Esophagus mucosa (tissue), 1 donor: ENCODE data around the gene RAB43. TPM values are rescaled to one million over a fixed set of nuclear protein-coding genes. Genes with fewer than 3 reads are reported as not detected.
A peak's percentile ranks its signal among the peaks of the same experiment; 100 is the strongest.

Experiments
- ATAC-seq: fragments of 200-7000 bp; cut with Tn5 transposase; one replicate; pipeline ENCODE4 v1.9.1; 2020
- total RNA-seq: library from RNA; stranded (reverse); gene quantifications from one replicate; pipeline ENCODE4 v1.2.4, GENCODE V29; 2023
- donor health status: DM: yes; HTN: yes; CAD: no.

Gene RAB43
- total RNA-seq, 1 donor from 2014 or later = 7.8 TPM

DNA sequence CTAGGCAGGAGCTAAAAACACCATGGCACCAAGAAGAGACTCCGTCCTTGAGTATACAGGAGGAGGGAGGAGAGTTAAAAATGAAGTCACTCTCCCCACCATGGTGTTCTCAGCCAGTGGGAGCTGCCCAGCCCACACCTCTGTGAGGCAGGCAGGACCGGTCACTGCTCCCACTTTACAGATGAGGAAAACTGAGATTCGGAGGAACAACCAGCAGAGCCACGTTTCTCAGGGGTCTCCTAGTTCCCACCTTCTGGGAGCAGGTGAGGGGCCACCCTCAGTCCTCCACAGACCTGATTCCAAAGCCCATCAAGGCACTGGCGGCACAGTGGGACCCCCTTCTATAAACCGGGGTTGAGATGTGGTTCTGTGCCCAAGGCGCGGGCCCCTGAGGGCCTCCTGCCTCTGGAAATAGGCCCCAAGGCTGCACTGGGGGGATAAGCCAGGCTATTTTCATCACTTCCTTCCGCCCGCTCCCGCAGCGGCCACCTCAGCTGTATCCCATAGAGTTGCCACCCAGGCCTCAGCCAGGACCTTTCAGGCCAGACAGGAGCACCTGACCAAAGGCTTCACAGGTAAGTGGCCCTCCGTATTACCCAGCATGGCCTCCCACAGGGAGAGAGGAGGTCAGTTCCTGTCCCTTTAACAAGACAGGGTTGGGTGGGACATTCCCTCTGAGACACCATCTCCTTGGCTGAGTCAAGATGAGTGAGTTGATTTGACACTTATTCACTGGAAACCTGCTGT lies 61.2 kb downstream of the RAB43 start, which contains the start of gene GP9:
GP9 (plus strand) TSS at position 504 of the 747 bp plus-strand sequence. CDS start 961 bp downstream, outside the sequence.
- ATAC-seq = no peak

DNA sequence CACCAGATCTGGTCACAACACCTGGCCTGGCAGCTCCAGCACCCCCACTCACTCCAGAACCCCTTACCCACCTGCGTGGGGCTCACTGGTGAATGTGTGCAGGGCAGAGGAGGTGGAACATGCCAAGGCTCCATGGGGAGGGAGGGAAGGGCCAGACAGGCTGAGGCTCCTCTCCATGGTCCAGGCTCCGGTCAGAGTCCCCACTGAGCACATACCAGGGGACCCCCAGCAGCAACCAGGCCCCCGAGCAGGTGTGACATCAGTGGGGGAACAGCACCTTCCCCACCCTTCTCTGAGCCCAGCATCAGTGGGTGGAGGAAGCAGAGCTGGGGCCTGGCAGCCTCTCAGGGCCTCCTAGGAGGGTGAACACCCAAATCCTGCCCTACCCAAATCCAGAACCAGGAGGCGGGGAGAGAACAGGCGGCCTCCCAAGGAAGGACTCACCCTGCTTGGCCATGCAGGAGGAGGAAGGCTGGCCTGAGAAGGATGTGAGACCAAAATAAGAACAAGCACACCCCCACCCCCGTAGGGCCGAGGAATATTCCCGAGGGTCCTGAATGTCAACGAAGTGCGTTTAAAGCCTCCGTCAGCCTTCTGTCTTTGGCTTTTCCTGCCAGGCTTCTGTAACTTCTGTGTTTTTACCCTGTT lies 62.2 kb downstream of the RAB43 start:
- no peak for ATAC-seq

DNA sequence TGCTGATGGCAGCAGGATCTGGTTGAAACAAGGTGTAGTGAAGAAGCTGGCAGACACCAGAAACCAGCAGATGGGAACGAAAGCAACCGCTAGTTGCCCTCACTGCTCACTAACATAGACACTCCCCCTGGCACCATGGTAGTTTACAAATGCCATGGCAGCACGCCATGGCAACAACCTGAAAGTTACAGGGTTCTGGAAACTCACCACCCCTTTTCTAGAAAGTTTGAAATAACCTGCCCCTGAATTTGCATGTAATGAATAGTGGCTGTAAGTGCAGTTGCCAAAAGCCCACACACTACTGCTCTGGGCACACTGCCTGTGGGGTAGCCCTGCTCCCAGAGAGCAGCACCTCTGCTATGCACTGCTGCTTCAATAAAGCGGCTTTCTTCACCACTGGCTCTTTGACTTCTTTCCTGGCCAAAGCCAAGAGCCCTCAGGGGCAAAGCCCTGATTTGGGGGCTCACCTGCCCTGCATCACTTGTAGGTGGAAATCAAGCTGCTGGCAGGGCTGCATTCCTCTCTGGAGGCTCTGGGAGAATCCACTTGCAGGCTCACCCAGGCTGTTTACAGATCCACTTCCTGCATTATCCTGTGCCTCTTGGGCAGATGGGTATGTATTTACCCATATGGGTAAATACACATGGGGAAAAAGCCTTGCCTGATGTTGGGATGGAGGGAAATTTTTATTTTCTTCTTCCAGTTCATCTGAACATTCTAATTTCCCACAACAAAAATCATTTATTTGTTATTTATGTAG lies 63.0 kb downstream of the RAB43 start:
- ATAC-seq = no peak

DNA sequence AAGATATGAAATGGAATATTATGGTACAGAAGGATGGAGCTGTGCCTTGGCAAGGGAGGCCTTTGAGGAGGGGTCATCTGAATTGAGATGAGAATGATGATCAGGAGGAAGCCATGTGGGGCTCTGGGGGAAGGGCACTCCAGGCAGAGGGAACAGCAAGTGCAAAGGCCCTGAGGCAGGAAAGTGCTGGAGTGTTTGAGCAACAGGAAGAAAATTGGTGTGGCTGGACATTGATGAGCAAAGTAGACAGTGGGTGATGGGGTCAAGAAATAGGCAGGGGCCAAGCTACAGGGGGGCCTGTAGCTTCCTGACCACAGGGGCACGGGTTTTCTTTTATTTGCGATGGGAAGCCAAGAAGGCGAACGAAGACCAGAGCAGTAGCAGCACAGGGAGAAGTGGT lies 64.4 kb downstream of the RAB43 start:
- ATAC-seq = no peak

DNA sequence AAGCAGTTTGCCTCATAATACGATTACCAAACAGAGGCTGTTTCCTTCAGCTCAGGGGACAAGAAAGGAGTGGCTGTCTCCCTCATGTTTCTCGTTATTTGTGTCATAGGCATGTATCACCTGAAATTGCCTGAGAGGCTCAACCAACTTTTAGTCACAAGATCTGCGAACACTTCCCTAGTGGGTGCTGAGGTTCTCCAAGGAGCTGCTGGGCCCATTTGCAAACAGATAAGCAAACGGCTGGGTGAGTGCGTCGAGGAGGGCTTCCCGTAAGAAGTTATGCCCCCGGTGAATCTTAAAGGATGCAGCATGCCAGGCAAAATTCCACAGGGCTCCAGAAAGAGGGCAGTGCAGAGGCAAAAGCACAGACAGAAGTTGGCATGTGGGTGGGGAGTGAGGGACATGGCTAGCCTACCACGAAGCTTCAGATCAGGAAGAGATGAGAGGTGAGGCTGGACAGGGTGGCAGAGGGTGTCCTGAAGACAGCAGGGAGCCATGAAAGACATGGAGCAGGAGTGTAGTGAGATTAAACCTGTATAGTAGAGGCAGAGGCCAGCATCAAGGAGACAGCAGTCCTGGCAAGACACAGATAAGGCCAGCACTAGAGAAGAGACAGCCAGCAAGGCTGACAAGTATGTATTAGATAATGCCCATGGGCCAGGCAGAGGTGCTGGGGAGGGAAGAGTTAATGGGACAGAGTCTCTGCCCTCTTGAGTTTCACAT lies 65.0 kb downstream of the RAB43 start:
- no peak for ATAC-seq

DNA sequence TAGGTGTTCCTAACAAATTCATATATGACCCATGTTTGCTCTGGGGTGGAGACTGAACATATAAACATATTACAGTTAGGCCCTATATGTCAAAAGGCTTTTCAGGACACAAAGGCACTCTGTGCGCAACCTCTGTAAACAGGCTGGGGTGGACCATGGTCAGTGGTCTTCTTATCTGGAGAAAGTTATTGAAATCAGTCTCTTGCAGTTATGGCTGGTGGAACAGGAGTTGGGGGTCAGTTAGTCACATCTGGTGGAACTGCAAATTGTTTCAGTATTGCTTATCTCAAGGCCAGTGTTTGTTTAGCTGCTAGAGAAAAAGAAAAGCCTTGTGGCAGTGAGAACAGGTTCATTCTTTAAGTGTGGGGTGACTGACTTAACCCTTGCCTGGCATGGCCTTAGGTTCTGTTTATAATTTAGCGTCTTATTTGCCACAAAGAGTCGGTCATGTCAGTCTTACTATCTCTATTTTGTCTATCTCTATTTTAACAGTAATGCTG lies 66.9 kb downstream of the RAB43 start:
- ATAC-seq = no peak

DNA sequence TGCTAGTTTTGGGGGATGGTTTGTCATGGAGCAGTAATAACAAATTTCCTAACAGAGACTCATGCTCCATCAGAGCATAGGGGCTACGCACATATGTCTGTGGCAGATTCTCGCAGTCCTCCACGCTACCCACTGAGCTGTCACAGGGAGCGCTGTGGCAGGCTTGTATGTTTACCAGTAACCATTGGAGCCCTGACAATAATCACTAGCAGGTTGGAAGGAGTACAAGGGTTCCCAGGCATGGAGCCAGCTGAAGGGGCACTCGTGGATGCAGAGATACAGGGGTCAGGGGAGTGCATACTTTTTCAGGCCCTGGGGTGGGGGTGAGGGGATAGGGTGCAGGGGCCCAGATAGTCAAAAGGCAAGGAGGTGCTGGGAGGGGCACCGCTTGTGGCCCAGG lies 68.9 kb downstream of the RAB43 start:
- no peak for ATAC-seq

DNA sequence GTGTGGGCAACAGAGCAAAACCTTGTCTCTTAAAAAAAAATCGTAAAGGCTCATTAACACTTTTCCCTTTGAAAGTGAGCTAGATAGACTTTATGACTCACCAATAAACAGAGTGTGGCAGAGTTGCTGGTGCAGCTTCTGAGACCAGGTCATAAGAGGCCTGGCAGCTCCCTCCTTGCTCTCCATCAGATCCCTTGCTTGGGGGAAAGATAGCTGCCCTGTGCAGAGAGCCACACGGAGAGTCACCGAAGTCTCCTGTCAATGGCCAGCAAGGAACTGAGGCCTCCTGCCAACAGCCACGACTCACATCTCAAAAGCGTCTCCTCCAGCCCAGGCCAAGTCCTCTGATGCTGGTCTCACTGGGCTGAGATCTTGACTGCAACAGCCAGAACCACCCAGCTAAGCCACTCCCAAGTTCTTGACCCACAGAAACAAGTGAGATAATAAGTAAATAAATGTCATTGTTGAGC lies 69.7 kb downstream of the RAB43 start:
- no peak for ATAC-seq

DNA sequence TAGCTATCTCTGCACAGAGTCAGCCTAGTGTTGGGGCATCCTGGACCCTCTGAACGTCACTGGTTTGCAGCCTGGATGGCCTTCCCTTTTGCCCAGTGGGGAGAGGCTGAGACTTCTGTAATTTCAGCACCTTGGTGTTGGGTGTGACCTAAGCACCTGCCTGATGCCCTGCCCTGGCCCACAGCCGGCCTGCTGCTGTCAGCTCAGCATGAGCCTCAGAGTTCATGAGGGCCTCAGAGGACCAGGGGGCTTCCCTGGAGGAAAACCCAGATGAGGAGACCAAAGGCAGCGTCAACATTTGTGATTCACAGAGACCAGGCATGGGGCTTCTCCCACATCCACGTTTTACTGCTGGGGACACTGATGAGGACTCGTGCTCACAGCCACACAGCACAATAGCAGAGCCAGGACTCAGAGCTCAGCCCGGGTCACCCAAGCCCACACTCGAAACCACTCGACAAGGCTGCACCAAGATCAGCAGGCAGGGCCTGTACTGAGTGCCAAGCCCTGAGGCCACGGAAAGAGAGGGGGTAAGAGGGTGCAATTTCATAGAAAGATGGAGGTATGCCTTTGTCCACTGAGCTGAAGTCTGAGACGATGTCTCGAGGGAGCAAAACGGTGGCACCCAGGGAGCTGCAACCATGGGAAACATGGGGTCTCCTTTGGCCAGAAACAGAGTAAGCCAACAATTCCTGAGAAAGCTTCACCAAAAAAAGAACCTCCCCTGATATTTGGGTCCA lies 70.9 kb downstream of the RAB43 start:
- no peak for ATAC-seq

DNA sequence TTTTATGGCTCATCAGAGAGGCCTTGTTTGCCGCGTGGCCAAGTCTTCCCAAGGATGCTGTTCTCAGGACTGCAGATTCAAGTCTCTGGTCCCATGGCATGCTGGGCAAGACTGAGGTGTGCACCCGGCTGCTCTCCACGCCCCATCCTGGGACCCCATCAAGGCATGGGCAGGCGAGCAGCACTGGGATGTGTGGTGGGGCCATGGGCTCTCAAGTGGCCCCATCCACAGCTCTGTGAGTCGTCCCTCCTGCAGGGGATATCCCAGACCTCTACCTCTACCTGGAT lies 74.1 kb downstream of the RAB43 start:
- ATAC-seq = no peak

DNA sequence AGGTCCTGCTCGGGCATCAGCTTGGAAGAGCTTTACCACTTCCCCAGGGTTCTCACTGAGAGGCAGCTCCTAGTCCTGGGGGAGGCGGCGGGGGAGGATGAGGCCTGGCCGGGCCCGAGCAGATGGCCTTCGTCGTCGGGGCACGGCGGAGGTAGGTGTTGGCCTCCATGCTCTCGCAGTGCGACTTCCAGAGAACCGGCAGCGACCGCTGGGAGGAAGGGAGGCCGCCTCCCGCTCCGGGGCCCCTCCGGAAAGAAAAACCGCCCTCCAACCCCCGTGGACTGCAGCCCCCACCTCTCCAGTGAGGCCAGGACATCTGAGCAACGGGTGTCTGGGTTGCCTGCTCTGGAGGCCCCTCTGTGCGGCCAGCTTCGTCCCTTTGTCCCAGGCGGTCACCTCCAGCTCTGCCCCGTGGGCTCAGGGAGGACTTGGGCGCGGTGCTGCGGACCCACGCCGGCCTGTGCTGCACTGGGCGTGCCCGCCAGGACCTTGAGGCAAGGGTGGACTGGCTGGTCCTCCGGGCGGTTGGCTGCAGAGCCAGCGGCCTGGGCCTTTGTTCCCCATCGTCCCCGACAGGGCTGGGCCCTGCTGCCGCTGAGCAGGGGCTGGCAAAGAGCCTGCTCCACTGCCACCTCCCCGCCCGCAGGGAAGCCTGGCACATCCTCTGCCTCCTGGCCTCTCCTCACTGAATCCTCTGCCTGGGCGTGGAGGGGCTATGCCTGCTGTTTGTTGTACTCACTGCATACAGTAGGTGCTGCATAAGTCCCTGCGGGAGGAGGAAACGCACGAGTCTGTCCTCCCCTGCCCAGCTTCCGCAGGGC lies 74.7 kb downstream of the RAB43 start:
- peak; percentile 16 for ATAC-seq

DNA sequence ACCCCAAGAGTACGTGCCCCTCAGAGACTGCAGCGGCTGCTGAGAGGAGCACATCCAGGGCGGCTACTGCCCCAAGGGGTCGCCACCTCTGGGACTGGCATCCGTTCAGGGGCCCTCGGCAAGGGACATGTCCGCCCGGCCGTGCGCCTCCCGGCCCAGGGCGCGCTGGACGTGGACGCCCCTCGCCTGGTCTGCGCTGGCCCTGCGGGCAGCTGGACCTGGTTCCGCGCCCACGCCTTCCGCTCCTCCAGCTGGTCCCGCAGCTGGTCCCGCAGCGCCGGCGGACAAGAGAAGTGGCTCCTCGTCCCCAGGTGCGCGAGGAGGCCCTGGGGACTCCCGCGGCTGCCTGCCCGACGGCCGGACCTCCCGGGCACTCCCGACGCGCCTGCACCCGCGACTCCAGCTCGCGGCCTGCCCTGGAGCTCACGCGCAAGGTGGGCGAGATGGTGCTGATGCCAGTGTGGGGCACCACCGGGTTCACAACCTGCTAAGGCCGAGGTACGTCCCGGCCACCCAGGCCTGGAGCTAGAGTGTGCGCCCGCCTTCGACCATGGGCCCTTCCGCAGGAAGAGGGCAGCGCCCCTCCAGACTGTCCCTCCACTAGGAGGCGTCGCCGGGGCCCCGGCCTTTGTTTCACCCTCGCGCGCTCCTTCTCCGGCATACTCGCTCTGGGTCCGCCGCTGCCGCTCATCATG lies 75.4 kb downstream of the RAB43 start:
- ATAC-seq = peak; percentile 30

DNA sequence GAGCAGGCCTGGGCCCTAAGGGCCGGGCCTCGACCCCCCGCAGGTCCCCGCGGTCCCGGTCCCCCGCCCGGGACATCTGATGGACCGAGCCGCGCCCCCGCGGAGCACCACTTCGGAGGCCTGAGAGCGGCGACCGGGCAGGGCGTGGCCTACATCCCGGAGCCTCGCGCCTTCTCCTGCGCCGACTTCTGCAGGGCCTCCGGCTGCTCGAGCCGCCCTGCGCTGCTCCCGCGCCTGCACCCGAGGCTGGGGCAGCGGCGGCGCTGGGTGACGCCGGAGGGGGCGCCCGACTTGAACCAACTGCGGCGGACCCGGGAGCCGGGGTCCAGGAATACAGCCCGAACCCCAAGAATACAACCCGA lies 75.9 kb downstream of the RAB43 start:
- peak; percentile 67 for ATAC-seq

DNA sequence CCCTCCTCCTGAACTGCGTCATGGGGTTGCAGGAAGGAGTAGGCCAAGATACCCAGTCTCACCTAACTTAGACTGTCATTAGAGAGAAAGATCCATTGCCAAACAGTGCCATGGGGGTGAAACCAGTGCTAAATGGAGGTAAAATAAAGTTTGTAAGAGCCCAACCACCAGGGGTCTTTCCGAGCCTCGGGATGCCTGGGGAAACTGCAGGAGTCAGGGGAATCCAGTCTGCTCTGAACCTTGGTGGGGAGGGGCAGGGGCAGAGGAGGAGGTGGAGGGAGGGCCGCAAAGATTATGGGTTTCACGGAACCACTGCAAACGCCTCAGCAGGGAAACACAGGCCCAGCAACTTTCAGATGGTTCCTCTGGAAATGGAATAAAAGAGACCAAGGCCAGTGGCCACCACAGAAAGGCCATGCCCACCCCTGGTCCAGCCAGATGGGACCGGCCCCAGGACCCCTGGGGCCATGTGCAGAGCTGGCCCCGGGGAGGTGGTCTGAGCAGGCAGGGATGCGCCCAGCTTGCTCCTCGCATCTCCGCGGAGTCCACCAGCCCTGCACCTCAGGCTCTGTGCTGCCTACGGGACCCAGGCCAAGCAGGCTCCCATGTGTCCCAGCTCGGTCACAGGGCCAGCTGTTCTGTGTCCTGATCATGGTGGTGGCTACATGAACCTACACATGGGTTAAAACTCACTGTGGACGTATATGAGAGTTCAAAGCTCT lies 80.9 kb downstream of the RAB43 start:
- no peak for ATAC-seq

DNA sequence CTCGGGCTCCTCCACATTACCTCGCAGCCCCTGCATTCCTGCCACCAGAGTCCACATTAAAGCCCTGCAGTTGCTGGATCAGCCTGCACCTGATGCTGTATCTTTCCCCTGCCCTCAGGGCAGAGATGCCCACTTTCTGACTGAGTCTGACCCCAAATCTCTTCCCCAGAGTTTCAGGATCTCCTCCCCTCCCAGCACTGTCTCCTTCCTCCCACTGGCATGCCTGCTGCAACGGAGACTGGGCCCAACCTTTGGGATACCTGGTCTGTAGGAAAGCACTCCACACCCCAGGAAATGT lies 81.6 kb downstream of the RAB43 start:
- ATAC-seq = no peak

DNA sequence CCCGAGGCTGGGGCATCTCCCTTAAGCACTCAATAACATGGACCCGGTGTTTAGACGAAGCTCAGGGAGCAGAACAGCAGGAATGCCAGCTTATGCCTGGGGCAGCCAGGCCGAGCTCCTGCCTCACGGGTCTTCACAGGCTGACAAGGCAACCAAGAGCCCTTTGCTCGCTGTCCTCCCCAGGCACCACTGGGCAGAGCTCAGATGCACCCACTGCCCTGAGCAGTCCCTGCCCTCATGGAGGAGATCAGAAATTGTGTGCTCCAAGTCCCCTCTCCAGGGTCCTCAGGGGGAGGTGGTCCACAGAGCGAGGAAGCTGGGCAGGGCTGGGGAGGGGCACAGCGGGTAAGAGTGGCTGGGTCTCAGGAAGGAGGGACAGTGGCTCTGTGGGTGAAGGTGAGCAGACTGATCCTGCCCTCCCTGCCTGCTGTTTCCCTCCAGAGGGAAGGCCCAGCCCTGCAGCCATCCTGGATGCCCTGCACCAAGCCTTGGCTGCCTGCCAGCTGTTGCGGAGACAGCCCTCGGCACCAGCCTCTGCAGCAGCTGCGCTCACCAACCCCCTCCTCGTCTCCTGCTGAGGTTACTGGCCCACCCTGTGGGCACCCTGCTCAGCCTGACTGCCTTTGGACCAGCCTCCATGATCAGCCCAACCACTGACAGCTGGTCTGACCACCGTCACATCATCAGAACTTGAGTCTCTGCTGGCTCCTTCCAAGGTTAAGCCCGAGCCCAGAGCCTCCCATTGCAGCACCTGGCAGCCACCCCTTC lies 82.1 kb downstream of the RAB43 start:
- no peak for ATAC-seq

DNA sequence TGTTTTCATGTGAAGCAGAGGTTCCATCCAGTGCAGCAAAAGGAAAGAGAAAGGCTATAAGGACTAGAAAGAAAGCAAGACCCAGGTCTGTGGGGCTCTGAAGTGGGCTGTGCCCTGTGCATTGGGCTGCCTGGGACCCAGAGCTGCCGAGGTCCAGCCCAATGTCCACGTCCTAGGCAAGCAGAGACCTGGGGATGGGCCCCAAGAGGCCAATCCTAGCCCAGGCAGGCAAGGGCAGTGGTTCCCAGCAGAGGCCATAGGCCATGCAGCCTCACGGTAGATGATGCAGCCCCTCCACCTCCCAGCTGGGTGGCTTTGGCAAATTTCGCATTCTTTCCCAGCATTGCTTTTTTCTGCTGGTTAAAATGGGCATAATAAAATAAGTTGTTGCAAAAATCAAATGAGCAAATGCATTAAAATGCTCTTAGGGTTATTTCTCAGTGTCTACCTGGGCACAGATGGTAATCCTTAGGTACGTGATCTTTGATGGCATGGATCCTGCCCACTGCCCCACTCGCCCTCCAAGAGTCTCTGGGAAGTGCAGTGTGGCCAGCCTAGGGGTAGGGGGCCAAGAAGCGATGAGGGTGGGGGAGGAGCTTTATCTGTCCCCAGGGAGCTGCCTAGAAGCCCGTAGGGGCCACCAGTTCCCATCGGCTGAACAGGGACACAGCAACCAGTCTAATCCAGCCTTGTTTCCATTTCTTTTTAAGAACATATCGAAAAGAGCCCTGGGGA lies 83.3 kb downstream of the RAB43 start:
- no peak for ATAC-seq
